Measurements from ENCODE around the gene SAMD11. TPM values are rescaled to one million over a fixed set of nuclear protein-coding genes. Genes with fewer than 3 reads are reported as not detected.

Gene SAMD11
- total RNA-seq, 1 donor from 2014 or later, result not detected

- intact Hi-C loops (cut with micrococcal nuclease), result no loop called here
Measured at GRCh38 chr1:973459-974292, 50.0 kb downstream of the SAMD11 start.

- intact Hi-C loops (cut with micrococcal nuclease), result no loop called here
Measured at GRCh38 chr1:974293-974640, 50.5 kb downstream of the SAMD11 start.

- intact Hi-C loops (cut with micrococcal nuclease), result no loop called here
Measured at GRCh38 chr1:974687-975328, 51.1 kb downstream of the SAMD11 start.

GRCh38 chr1:975365-975764, 51.6 kb downstream of the SAMD11 start:
- intact Hi-C loops (cut with micrococcal nuclease), result no loop called here

- intact Hi-C loops (cut with micrococcal nuclease), result loop anchor here (1.0 kb wide), 2 partner anchors 72 to 106 kb away; no protein-coding TSS in a partner anchor
Measured at GRCh38 chr1:975896-976683, 52.4 kb downstream of the SAMD11 start.

GRCh38 chr1:976791-977190, 53.1 kb downstream of the SAMD11 start:
- intact Hi-C loops (cut with micrococcal nuclease), result loop anchor here (1.0 kb wide), 2 partner anchors 72 to 106 kb away; no protein-coding TSS in a partner anchor

- intact Hi-C loops (cut with micrococcal nuclease), result no loop called here
Measured at GRCh38 chr1:978069-978834, 54.5 kb downstream of the SAMD11 start.

GRCh38 chr1:978835-979743, 55.4 kb downstream of the SAMD11 start:
- intact Hi-C loops (cut with micrococcal nuclease), result no loop called here

- intact Hi-C loops (cut with micrococcal nuclease), result loop anchor here (5.0 kb wide), 1 partner anchor 313 kb away; no protein-coding TSS in a partner anchor
Measured at GRCh38 chr1:979744-980072, 56.0 kb downstream of the SAMD11 start.

- intact Hi-C loops (cut with micrococcal nuclease), result loop anchor here (5.0 kb wide), 1 partner anchor 312 kb away; no protein-coding TSS in a partner anchor
Measured at GRCh38 chr1:980137-980571, 56.4 kb downstream of the SAMD11 start.

- intact Hi-C loops (cut with micrococcal nuclease), result loop anchor here (5.0 kb wide), 1 partner anchor 312 kb away; no protein-coding TSS in a partner anchor
Measured at GRCh38 chr1:980602-981395, 57.1 kb downstream of the SAMD11 start.

- intact Hi-C loops (cut with micrococcal nuclease), result loop anchor here (5.0 kb wide), 1 partner anchor 311 kb away; no protein-coding TSS in a partner anchor
Measured at GRCh38 chr1:981491-981954, 57.8 kb downstream of the SAMD11 start.

- intact Hi-C loops (cut with micrococcal nuclease), result loop anchor here (5.0 kb wide), 1 partner anchor 310 kb away; no protein-coding TSS in a partner anchor
Measured at GRCh38 chr1:981955-982558, 58.3 kb downstream of the SAMD11 start, which contains the start of gene PERM1. Gene PERM1 (minus strand): TSS chr1:982093. CDS start chr1:981029, 1,064 bp downstream.

- intact Hi-C loops (cut with micrococcal nuclease), result loop anchor here (5.0 kb wide), 1 partner anchor 309 kb away; no protein-coding TSS in a partner anchor
Measured at GRCh38 chr1:982765-983436, 59.2 kb downstream of the SAMD11 start.

- intact Hi-C loops (cut with micrococcal nuclease), result loop anchor here (1.0 to 5.0 kb wide), 2 partner anchors 80 to 308 kb away; no protein-coding TSS in a partner anchor
Measured at GRCh38 chr1:983798-984475, 60.2 kb downstream of the SAMD11 start.

- intact Hi-C loops (cut with micrococcal nuclease), result loop anchor here (1.0 to 5.0 kb wide), 2 partner anchors 80 to 308 kb away; no protein-coding TSS in a partner anchor
Measured at GRCh38 chr1:984476-984814, 60.7 kb downstream of the SAMD11 start.

- intact Hi-C loops (cut with micrococcal nuclease), result no loop called here
Measured at GRCh38 chr1:985126-985525, 61.4 kb downstream of the SAMD11 start.

All from T-helper 1 cell treated with Interleukin-12 subunit alpha and Interleukin-12 subunit beta and Interleukin-4 antibody, amounts not matched to agents 30 ng/mL and 1 ng/mL, for 36 hours (primary cell).